SU-DHL-6 (cell line): Measurements from ENCODE around the gene SHROOM2.

Source experiments
- H2AFZ ChIP-seq: fragments of 200-600 bp; sonication (generic); 2 replicates; pipeline ENCODE4 v1.6.1; 2014; ENCODE audit warnings: low read depth, mild to moderate bottlenecking, moderate library complexity, mixed read lengths, antibody characterized with exemption, low read length; ENCODE audit not compliant: severe bottlenecking
- H3F3A ChIP-seq: fragments of 200-600 bp; shearing (Covaris generic); 2 replicates; pipeline ENCODE4 v1.6.0; 2016; ENCODE audit warnings: antibody characterized with exemption, mild to moderate bottlenecking; ENCODE audit not compliant: insufficient read depth
- H3K27ac ChIP-seq: fragments of 200-600 bp; sonication (generic); 2 replicates; pipeline ENCODE4 v1.5.1; 2016; ENCODE audit warnings: low read depth, mild to moderate bottlenecking, low read length, moderate library complexity, mixed read lengths
- H3K27me3 ChIP-seq: fragments of 200-600 bp; sonication (generic), shearing (Covaris generic); 2 replicates; pipeline ENCODE4 v1.6.0; 2014; ENCODE audit warnings: mild to moderate bottlenecking, low read length
- H3K36me3 ChIP-seq: fragments of 200-600 bp; sonication (generic); 2 replicates; pipeline ENCODE4 v1.6.1; 2014; ENCODE audit warnings: mild to moderate bottlenecking, low read length, mixed read lengths
- H3K4me2 ChIP-seq: fragments of 300-600, 200-600 bp; shearing (Covaris generic), sonication (generic); 2 replicates; pipeline ENCODE4 v1.6.0; 2014; ENCODE audit warnings: low read length, low read depth, mild to moderate bottlenecking; ENCODE audit not compliant: poor library complexity, severe bottlenecking
- H3K4me3 ChIP-seq: fragments of 200-600 bp; sonication (generic); 2 replicates; pipeline ENCODE4 v1.5.1; 2014; ENCODE audit warnings: antibody characterized with exemption, low read length, mild to moderate bottlenecking, mixed read lengths; ENCODE audit not compliant: insufficient read depth, poor library complexity, severe bottlenecking
- H3K79me2 ChIP-seq: fragments of 200-600 bp; sonication (generic); 2 replicates; pipeline ENCODE4 v1.6.1; 2014; ENCODE audit warnings: mild to moderate bottlenecking, low read length, moderate library complexity; ENCODE audit not compliant: insufficient read depth
- H3K9ac ChIP-seq: fragments of 200-600 bp; sonication (generic); 2 replicates; pipeline ENCODE4 v1.7.0; 2014; ENCODE audit warnings: mild to moderate bottlenecking, low read length
- H3K9me2 ChIP-seq: fragments of 200-600 bp; sonication (generic); replicated peaks from 2 replicates; pipeline ENCODE4 v1.6.1; 2014; ENCODE audit warnings: low read length; ENCODE audit not compliant: insufficient read depth
- H3K9me3 ChIP-seq: fragments of 200-600 bp; sonication (generic); 2 replicates; pipeline ENCODE4 v1.6.1; 2014; ENCODE audit warnings: low read length, mixed read lengths; ENCODE audit not compliant: insufficient read depth
- H4K20me1 ChIP-seq: fragments of 200-600 bp; sonication (generic); 2 replicates; pipeline ENCODE4 v1.6.1; 2014; ENCODE audit warnings: low read depth, mild to moderate bottlenecking, antibody characterized with exemption, low read length, moderate library complexity, mixed read lengths
- EZH2phosphoT487 ChIP-seq: fragments of 200-600 bp; sonication (generic), shearing (Covaris generic); conservative IDR thresholded peaks from 2 replicates; pipeline ENCODE4 v1.6.1; 2018; ENCODE audit warnings: mild to moderate bottlenecking, antibody characterized with exemption, low read length, moderate library complexity, mixed read lengths
- TF ChIP-seq, protein P1 (sequence below): fragments of 200-600 bp; sonication (generic); IDR thresholded peaks from one replicate; pipeline ENCODE4 v1.5.1; 2017; ENCODE audit warnings: antibody characterized with exemption, mild to moderate bottlenecking, low read length, moderate library complexity; ENCODE audit not compliant: insufficient read depth, poor library complexity, severe bottlenecking

SHROOM2 gene

DNA sequence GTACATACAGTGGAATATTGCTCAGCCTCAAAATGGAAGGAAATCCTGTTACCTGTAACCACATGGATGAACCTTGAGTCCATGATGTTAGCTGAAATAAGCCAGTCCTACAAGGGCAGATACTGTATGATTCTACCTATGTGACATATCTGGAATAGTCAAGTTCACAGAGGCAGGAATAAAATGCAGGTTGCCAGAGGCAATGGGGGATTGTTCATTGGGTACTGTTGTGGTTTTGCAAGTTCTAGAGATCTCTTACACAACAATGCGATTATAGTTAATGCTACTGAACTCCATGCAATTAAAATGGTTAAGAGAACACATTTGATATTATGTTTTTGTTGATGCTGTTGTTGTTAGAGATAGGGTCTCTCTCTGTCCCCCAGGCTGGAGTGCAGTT lies 74.6 kb downstream of the SHROOM2 start:
- H3K36me3 ChIP-seq = no peaks in the 10 kb centered on the region
- TF ChIP-seq, protein P1, sequence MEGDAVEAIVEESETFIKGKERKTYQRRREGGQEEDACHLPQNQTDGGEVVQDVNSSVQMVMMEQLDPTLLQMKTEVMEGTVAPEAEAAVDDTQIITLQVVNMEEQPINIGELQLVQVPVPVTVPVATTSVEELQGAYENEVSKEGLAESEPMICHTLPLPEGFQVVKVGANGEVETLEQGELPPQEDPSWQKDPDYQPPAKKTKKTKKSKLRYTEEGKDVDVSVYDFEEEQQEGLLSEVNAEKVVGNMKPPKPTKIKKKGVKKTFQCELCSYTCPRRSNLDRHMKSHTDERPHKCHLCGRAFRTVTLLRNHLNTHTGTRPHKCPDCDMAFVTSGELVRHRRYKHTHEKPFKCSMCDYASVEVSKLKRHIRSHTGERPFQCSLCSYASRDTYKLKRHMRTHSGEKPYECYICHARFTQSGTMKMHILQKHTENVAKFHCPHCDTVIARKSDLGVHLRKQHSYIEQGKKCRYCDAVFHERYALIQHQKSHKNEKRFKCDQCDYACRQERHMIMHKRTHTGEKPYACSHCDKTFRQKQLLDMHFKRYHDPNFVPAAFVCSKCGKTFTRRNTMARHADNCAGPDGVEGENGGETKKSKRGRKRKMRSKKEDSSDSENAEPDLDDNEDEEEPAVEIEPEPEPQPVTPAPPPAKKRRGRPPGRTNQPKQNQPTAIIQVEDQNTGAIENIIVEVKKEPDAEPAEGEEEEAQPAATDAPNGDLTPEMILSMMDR = no peak
- no peak for TF ChIP-seq EZH2phosphoT487
- no peaks in the 10 kb centered on the region for H3K9me2 ChIP-seq
- no peak overlapping the region for H2AFZ ChIP-seq
- no peaks in the 10 kb centered on the region for H3F3A ChIP-seq
- no peak overlapping the region for H3K4me3 ChIP-seq
- no peak overlapping the region for H3K4me2 ChIP-seq
- H3K9ac ChIP-seq = no peak overlapping the region
- H3K9me3 ChIP-seq = no peaks in the 10 kb centered on the region
- no peaks in the 10 kb centered on the region for H4K20me1 ChIP-seq
- H3K79me2 ChIP-seq = no peaks in the 10 kb centered on the region
- H3K27me3 ChIP-seq = no peaks in the 10 kb centered on the region
- no peak overlapping the region for H3K27ac ChIP-seq

- no peaks in the 10 kb centered on the region for H3K36me3 ChIP-seq
- no peak overlapping the region for H3K4me2 ChIP-seq
- no peaks in the 10 kb centered on the region for H3K9me2 ChIP-seq
Observed at GRCh38 chrX:9861711-9862110, 75.5 kb downstream of the SHROOM2 start.

DNA sequence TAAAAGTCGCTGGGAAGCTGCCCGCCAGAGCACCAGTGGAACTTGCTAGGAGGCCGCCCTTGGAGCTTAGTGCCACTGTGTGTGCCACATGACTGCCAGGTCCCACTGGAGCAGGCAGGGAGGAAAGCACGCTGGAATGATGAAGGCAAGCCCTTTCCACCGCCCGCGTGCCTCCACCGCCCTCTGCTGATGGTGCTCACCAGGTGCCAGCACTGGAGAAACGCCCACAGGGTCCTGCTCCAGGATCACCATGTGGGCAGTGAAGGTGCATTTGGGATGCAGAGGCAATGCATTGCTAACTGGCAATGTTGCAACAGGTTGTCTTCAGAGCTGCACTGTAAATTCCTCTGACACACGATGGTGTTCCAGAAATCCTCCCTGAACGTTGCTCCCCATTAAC lies 76.3 kb downstream of the SHROOM2 start:
- Histone ChIP-seq H3K27ac (no peak overlapping the region), H3K9me3 (no peaks in the 10 kb centered on the region), H3K9me2 (no peaks in the 10 kb centered on the region), H2AFZ (no peak overlapping the region), H3F3A (no peaks in the 10 kb centered on the region), H3K4me2 (no peak overlapping the region), H4K20me1 (no peaks in the 10 kb centered on the region), H3K27me3 (no peaks in the 10 kb centered on the region), H3K4me3 (no peak overlapping the region), H3K79me2 (no peaks in the 10 kb centered on the region), H3K9ac (no peak overlapping the region), H3K36me3 (no peaks in the 10 kb centered on the region)
- TF ChIP-seq, protein P1 = no peak
- TF ChIP-seq EZH2phosphoT487 = no peak

More at GRCh38 chrX:9861711-9862110, 75.5 kb downstream of the SHROOM2 start:
- H3K79me2 ChIP-seq = no peaks in the 10 kb centered on the region
- no peak overlapping the region for H3K4me3 ChIP-seq
- TF ChIP-seq, protein P1 = no peak
- no peak for TF ChIP-seq EZH2phosphoT487
- no peaks in the 10 kb centered on the region for H4K20me1 ChIP-seq
- no peaks in the 10 kb centered on the region for H3F3A ChIP-seq
- H3K9me3 ChIP-seq = no peaks in the 10 kb centered on the region
- no peak overlapping the region for H3K27ac ChIP-seq
- no peak overlapping the region for H2AFZ ChIP-seq
- H3K27me3 ChIP-seq = no peaks in the 10 kb centered on the region
- no peak overlapping the region for H3K9ac ChIP-seq

- H3K9me2 ChIP-seq = no peaks in the 10 kb centered on the region
- H3K36me3 ChIP-seq = no peaks in the 10 kb centered on the region
- TF ChIP-seq EZH2phosphoT487 = no peak
- TF ChIP-seq, protein P1 = no peak
Observed at GRCh38 chrX:9862953-9863352, 76.7 kb downstream of the SHROOM2 start.

More at GRCh38 chrX:9862953-9863352, 76.7 kb downstream of the SHROOM2 start:
- H4K20me1 ChIP-seq = no peaks in the 10 kb centered on the region
- no peaks in the 10 kb centered on the region for H3K9me3 ChIP-seq
- H3K79me2 ChIP-seq = no peaks in the 10 kb centered on the region
- H3K9ac ChIP-seq = no peak overlapping the region
- no peaks in the 10 kb centered on the region for H3K27me3 ChIP-seq
- no peak overlapping the region for H3K27ac ChIP-seq
- H3K4me2 ChIP-seq = no peak overlapping the region
- no peak overlapping the region for H2AFZ ChIP-seq
- H3F3A ChIP-seq = no peaks in the 10 kb centered on the region
- no peak overlapping the region for H3K4me3 ChIP-seq
